GM23338 (cell line): Measurements from ENCODE around the gene PRKCG. TPM values are rescaled to one million over a fixed set of nuclear protein-coding genes. Genes with fewer than 3 reads are reported as not detected.

Source experiments
- ATAC-seq: fragments of 200-7000 bp; cut with Tn5 transposase; 3 replicates; pipeline ENCODE4 v1.9.1; 2020
- DNase-seq: peaks from one replicate; pipeline ENCODE4 v3.0.0-alpha.2; 2015; ENCODE audit warnings: low spot score
- H2AFZ ChIP-seq: fragments of 200-600 bp; sonication (generic); 2 replicates; pipeline ENCODE4 v1.8.0; 2016; ENCODE audit warnings: antibody characterized with exemption, mild to moderate bottlenecking, moderate library complexity
- H3F3A ChIP-seq: fragments of 200-600 bp; sonication (generic); replicated peaks from 2 replicates; pipeline ENCODE4 v1.8.0; 2017; ENCODE audit warnings: antibody characterized with exemption, mixed run types, low read depth
- H3K27ac ChIP-seq: fragments of 200-600 bp; sonication (generic); 2 replicates; pipeline ENCODE4 v1.6.1; 2016; ENCODE audit warnings: low read depth
- H3K27me3 ChIP-seq: fragments of 200-600 bp; sonication (generic); 2 replicates; pipeline ENCODE4 v1.8.0; 2016; ENCODE audit warnings: mild to moderate bottlenecking, mixed run types, moderate library complexity; ENCODE audit not compliant: insufficient read depth
- H3K36me3 ChIP-seq: fragments of 200-600 bp; sonication (generic); 2 replicates; pipeline ENCODE4 v1.8.0; 2016; ENCODE audit warnings: mild to moderate bottlenecking; ENCODE audit not compliant: insufficient read depth
- H3K4me1 ChIP-seq: fragments of 200-600 bp; sonication (generic); 2 replicates; pipeline ENCODE4 v1.8.0; 2016; ENCODE audit warnings: mild to moderate bottlenecking, moderate library complexity; ENCODE audit not compliant: insufficient read depth
- H3K4me2 ChIP-seq: fragments of 200-600 bp; sonication (generic); 2 replicates; pipeline ENCODE4 v1.7.1; 2017; ENCODE audit warnings: mixed run types
- H3K4me3 ChIP-seq: fragments of 200-600 bp; sonication (generic); 2 replicates; pipeline ENCODE4 v1.6.1; 2016; ENCODE audit warnings: mixed run types
- H3K79me2 ChIP-seq: fragments of 200-600 bp; sonication (generic); replicated peaks from 2 replicates; pipeline ENCODE4 v1.8.0; 2017; ENCODE audit warnings: mild to moderate bottlenecking; ENCODE audit not compliant: insufficient read depth
- H3K9me2 ChIP-seq: fragments of 200-600 bp; sonication (generic); 2 replicates; pipeline ENCODE4 v1.8.0; 2017; ENCODE audit not compliant: insufficient read depth
- H4K20me1 ChIP-seq: fragments of 200-600 bp; sonication (generic); replicated peaks from 2 replicates; pipeline ENCODE4 v1.8.0; 2017; ENCODE audit warnings: mild to moderate bottlenecking; ENCODE audit not compliant: insufficient read depth
- H3K27ac Mint-ChIP-seq: 2 replicates; pipeline ENCODE4 v1.8.0; 2020; ENCODE audit warnings: inconsistent platforms, mild to moderate bottlenecking, moderate library complexity, mixed read lengths
- H3K27me3 Mint-ChIP-seq: 3 replicates; pipeline ENCODE4 v1.8.0; 2022; ENCODE audit warnings: low read depth, mild to moderate bottlenecking, moderate library complexity, mixed read lengths, inconsistent platforms; ENCODE audit not compliant: insufficient read depth, poor library complexity
- H3K36me3 Mint-ChIP-seq: 3 replicates; pipeline ENCODE4 v1.8.0; 2021; ENCODE audit warnings: low read depth, mild to moderate bottlenecking, inconsistent platforms, moderate library complexity, mixed read lengths
- H3K4me1 Mint-ChIP-seq: 3 replicates; pipeline ENCODE4 v1.8.0; 2020; ENCODE audit warnings: mild to moderate bottlenecking, inconsistent platforms, mixed read lengths
- H3K4me3 Mint-ChIP-seq: 3 replicates; pipeline ENCODE4 v1.8.0; 2021; ENCODE audit warnings: moderate library complexity, mild to moderate bottlenecking, inconsistent platforms, mixed read lengths
- H3K9me3 Mint-ChIP-seq: 3 replicates; pipeline ENCODE4 v1.8.0; 2020; ENCODE audit warnings: moderate library complexity, mild to moderate bottlenecking, inconsistent platforms, mixed read lengths
- POLR2AphosphoS5 ChIP-seq: IDR thresholded peaks from 2 replicates; pipeline ENCODE4 v1.6.1; 2016; ENCODE audit warnings: antibody characterized with exemption, low read depth
- polyA plus RNA-seq: library from polyadenylated mRNA; unstranded; fragments of >200 nt; fragmentation: Nextera tagmentation; extraction: Ambion mirVana; gene quantifications from 2 replicates; pipeline ENCODE4 v1.2.1, GENCODE V29; 2016
- total RNA-seq: library from RNA; depleted of rRNA; stranded (reverse); fragments of >200 nt; shearing (Covaris generic); gene quantifications from 2 replicates; pipeline ENCODE4 v1.2.3, GENCODE V29; 2014
- TF ChIP-seq, protein P1 (sequence below): fragments of 250-450 bp; sonication (Bioruptor Pico); IDR thresholded peaks from 2 replicates; pipeline ENCODE4 v1.5.0; 2020; ENCODE audit warnings: mild to moderate bottlenecking, moderate library complexity
- TF ChIP-seq, protein P2 (sequence below): IDR thresholded peaks from one replicate; pipeline ENCODE4 v1.6.1; 2018; ENCODE audit warnings: antibody characterized with exemption; ENCODE audit not compliant: unreplicated experiment
- TF ChIP-seq, protein P3 (sequence below), 2 experiments: fragments of 200-600 bp in 1 of 2; sonication (generic) in 1 of 2; conservative IDR thresholded peaks; 2 replicates each; pipeline versions ENCODE4 v1.5.1 to v1.6.1; 2016 to 2017; ENCODE audit warnings: antibody characterized with exemption in 2 of 2, low read depth in 2 of 2, mild to moderate bottlenecking in 2 of 2, moderate library complexity in 1 of 2

Gene PRKCG
- total and polyA plus RNA-seq, 2 experiments from 2014 or later = 15.4 to 15.9 TPM

DNA sequence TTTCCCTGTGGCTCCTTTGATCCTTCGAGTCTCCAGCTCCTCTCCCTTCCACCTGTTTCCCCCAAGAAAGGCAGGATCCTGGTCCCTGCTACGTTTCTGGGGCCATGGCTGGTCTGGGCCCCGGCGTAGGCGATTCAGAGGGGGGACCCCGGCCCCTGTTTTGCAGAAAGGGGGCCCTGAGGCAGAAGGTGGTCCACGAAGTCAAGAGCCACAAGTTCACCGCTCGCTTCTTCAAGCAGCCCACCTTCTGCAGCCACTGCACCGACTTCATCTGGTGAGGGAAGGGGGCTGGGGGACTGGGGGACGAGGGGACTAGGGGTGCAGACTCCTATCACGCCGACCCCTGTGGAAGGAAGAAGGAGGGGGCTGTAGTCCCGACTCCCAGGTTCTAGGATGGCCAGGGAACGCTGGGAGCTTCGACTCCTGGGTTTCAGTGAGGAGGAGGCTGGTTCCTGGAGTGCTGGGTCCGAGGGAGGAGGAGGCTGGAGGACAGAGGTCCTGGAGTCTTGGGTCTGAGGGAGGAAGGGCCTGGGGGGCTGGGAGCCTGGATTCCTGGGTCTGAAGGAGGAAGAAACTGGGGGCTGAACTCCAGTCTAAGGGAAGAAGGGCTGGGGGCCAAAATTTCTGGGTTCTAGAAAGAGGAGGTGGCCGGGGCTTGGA, 524 bp downstream of the PRKCG start:
- Histone ChIP-seq H3K4me1 (peaks cover 30% of the 10 kb centered on the region), H3K4me3 (peak overlapping the region; percentile 89), H3K27me3 (peaks cover 11% of the 10 kb centered on the region), H3K79me2 (no peaks in the 10 kb centered on the region), H3K27ac (0 out of 2 replicates have a peak overlapping the region, but pooled peaks have one; percentile 55), H2AFZ (peak overlapping the region; percentile 91), H3K4me2 (peak overlapping the region; percentile 81), H3K9me2 (no peaks in the 10 kb centered on the region), H3K36me3 (no peaks in the 10 kb centered on the region; the same call in 1 of the 2 replicates), H4K20me1 (no peaks in the 10 kb centered on the region), H3F3A (peaks cover 22% of the 10 kb centered on the region)
- Mint-ChIP-seq H3K4me3 (no peak overlapping the region; the same call in 2 of the 3 replicates), H3K9me3 (no peaks in the 10 kb centered on the region), H3K27me3 (peaks cover 24% of the 10 kb centered on the region), H3K4me1 (peaks cover 13% of the 10 kb centered on the region), H3K27ac (no peak overlapping the region), H3K36me3 (peaks cover 3% of the 10 kb centered on the region; the same call in 2 of the 3 replicates)
- TF ChIP-seq, protein P1, sequence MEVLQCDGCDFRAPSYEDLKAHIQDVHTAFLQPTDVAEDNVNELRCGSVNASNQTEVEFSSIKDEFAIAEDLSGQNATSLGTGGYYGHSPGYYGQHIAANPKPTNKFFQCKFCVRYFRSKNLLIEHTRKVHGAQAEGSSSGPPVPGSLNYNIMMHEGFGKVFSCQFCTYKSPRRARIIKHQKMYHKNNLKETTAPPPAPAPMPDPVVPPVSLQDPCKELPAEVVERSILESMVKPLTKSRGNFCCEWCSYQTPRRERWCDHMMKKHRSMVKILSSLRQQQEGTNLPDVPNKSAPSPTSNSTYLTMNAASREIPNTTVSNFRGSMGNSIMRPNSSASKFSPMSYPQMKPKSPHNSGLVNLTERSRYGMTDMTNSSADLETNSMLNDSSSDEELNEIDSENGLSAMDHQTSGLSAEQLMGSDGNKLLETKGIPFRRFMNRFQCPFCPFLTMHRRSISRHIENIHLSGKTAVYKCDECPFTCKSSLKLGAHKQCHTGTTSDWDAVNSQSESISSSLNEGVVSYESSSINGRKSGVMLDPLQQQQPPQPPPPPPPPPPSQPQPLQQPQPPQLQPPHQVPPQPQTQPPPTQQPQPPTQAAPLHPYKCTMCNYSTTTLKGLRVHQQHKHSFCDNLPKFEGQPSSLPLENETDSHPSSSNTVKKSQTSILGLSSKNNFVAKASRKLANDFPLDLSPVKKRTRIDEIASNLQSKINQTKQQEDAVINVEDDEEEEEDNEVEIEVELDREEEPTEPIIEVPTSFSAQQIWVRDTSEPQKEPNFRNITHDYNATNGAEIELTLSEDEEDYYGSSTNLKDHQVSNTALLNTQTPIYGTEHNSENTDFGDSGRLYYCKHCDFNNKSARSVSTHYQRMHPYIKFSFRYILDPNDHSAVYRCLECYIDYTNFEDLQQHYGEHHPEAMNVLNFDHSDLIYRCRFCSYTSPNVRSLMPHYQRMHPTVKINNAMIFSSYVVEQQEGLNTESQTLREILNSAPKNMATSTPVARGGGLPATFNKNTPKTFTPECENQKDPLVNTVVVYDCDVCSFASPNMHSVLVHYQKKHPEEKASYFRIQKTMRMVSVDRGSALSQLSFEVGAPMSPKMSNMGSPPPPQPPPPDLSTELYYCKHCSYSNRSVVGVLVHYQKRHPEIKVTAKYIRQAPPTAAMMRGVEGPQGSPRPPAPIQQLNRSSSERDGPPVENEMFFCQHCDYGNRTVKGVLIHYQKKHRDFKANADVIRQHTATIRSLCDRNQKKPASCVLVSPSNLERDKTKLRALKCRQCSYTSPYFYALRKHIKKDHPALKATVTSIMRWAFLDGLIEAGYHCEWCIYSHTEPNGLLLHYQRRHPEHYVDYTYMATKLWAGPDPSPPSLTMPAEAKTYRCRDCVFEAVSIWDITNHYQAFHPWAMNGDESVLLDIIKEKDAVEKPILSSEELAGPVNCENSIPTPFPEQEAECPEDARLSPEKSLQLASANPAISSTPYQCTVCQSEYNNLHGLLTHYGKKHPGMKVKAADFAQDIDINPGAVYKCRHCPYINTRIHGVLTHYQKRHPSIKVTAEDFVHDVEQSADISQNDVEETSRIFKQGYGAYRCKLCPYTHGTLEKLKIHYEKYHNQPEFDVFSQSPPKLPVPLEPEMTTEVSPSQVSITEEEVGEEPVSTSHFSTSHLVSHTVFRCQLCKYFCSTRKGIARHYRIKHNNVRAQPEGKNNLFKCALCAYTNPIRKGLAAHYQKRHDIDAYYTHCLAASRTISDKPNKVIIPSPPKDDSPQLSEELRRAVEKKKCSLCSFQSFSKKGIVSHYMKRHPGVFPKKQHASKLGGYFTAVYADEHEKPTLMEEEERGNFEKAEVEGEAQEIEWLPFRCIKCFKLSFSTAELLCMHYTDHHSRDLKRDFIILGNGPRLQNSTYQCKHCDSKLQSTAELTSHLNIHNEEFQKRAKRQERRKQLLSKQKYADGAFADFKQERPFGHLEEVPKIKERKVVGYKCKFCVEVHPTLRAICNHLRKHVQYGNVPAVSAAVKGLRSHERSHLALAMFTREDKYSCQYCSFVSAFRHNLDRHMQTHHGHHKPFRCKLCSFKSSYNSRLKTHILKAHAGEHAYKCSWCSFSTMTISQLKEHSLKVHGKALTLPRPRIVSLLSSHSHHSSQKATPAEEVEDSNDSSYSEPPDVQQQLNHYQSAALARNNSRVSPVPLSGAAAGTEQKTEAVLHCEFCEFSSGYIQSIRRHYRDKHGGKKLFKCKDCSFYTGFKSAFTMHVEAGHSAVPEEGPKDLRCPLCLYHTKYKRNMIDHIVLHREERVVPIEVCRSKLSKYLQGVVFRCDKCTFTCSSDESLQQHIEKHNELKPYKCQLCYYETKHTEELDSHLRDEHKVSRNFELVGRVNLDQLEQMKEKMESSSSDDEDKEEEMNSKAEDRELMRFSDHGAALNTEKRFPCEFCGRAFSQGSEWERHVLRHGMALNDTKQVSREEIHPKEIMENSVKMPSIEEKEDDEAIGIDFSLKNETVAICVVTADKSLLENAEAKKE (CRISPR knock-in tag) = no peak
- TF ChIP-seq, protein P2, sequence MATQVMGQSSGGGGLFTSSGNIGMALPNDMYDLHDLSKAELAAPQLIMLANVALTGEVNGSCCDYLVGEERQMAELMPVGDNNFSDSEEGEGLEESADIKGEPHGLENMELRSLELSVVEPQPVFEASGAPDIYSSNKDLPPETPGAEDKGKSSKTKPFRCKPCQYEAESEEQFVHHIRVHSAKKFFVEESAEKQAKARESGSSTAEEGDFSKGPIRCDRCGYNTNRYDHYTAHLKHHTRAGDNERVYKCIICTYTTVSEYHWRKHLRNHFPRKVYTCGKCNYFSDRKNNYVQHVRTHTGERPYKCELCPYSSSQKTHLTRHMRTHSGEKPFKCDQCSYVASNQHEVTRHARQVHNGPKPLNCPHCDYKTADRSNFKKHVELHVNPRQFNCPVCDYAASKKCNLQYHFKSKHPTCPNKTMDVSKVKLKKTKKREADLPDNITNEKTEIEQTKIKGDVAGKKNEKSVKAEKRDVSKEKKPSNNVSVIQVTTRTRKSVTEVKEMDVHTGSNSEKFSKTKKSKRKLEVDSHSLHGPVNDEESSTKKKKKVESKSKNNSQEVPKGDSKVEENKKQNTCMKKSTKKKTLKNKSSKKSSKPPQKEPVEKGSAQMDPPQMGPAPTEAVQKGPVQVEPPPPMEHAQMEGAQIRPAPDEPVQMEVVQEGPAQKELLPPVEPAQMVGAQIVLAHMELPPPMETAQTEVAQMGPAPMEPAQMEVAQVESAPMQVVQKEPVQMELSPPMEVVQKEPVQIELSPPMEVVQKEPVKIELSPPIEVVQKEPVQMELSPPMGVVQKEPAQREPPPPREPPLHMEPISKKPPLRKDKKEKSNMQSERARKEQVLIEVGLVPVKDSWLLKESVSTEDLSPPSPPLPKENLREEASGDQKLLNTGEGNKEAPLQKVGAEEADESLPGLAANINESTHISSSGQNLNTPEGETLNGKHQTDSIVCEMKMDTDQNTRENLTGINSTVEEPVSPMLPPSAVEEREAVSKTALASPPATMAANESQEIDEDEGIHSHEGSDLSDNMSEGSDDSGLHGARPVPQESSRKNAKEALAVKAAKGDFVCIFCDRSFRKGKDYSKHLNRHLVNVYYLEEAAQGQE = no peak
- no peak for TF ChIP-seq POLR2AphosphoS5
- TF ChIP-seq, protein P3, sequence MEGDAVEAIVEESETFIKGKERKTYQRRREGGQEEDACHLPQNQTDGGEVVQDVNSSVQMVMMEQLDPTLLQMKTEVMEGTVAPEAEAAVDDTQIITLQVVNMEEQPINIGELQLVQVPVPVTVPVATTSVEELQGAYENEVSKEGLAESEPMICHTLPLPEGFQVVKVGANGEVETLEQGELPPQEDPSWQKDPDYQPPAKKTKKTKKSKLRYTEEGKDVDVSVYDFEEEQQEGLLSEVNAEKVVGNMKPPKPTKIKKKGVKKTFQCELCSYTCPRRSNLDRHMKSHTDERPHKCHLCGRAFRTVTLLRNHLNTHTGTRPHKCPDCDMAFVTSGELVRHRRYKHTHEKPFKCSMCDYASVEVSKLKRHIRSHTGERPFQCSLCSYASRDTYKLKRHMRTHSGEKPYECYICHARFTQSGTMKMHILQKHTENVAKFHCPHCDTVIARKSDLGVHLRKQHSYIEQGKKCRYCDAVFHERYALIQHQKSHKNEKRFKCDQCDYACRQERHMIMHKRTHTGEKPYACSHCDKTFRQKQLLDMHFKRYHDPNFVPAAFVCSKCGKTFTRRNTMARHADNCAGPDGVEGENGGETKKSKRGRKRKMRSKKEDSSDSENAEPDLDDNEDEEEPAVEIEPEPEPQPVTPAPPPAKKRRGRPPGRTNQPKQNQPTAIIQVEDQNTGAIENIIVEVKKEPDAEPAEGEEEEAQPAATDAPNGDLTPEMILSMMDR (conservative IDR thresholded peaks at IDR 0.05; ENCODE audit: low read depth in 2 of 2) = no peak
- ATAC-seq (no peak), DNase-seq (peak; percentile 42)
